Omental fat pad (tissue), 4 donors: ENCODE data around the gene FBLN2. TPM values are rescaled to one million over a fixed set of nuclear protein-coding genes. Genes with fewer than 3 reads are reported as not detected.
A peak's percentile ranks its signal among the peaks of the same experiment; 100 is the strongest.

Experiments
- ATAC-seq: fragments of 150-250 bp; one replicate; pipeline ENCODE4 v1.9.1; 2016; ENCODE audit warnings: mild to moderate bottlenecking, moderate library complexity; ENCODE audit not compliant: low FRiP score
- DNase-seq: peaks from one replicate; pipeline ENCODE4 v3.0.0-alpha.2; 2019; ENCODE audit warnings: low spot score
- CTCF ChIP-seq, 3 donors: fragments of 450-650 bp; IDR thresholded peaks; one replicate each; pipeline ENCODE4 v1.5.1; 2016 to 2017; ENCODE audit warnings: antibody characterized with exemption in 3 of 3, mild to moderate bottlenecking in 3 of 3, moderate library complexity in 2 of 3
- total RNA-seq, 4 donors: library from RNA; depleted of rRNA; stranded (reverse); fragments of >200 nt; gene quantifications; one replicate each; pipeline ENCODE4 v1.1.0, GENCODE V29; 2016

The FBLN2 gene
- total RNA-seq, 4 donors from 2014 or later = 156 to 568 (median 187) TPM

DNA sequence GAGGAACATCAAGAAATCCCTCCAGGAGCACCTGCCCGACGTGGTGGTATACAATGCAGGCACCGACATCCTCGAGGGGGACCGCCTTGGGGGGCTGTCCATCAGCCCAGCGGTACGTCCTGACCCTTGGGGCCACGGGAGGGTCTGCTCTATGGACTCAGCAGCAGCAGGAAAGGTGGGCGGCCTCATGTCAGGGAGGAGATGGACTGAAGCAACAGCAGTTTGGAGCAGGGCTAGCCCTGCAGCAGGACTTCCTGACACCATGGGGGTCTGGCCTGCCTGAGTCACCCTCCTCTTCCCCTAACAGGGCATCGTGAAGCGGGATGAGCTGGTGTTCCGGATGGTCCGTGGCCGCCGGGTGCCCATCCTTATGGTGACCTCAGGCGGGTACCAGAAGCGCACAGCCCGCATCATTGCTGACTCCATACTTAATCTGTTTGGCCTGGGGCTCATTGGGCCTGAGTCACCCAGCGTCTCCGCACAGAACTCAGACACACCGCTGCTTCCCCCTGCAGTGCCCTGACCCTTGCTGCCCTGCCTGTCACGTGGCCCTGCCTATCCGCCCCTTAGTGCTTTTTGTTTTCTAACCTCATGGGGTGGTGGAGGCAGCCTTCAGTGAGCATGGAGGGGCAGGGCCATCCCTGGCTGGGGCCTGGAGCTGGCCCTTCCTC lies 44.6 kb upstream of the FBLN2 start:
- no peak for DNase-seq
- no peak for TF ChIP-seq CTCF (IDR thresholded peaks at IDR 0.05)
- no peak for ATAC-seq

- no peak for DNase-seq
- ATAC-seq = no peak
- no peak for TF ChIP-seq CTCF (IDR thresholded peaks at IDR 0.05)
Measured at GRCh38 chr3:13505147-13506130, 43.5 kb upstream of the FBLN2 start.

DNA sequence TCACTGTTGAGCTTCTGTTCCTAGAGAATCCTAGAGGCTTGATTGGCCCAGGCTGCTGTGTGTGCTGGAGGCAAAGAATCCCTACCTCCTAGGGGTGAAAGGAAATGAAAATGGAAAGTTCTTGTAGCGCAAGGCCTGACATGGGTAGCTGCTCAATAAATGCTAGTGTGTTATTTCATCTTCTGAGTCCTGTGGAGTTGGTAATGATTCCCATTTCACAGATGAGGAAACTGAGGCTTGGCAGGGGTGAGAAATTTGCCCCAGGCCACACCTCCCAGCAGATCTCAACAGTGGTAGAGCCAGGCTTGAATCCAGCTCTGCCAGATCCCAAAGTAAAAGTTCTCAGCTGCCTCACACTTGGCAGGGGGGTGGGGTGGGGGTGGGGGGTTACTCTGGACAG lies 42.7 kb upstream of the FBLN2 start:
- ATAC-seq (no peak), DNase-seq (no peak)
- TF ChIP-seq CTCF (IDR thresholded peaks at IDR 0.05) = no peak

GRCh38 chr3:13506680-13507079 lies 42.2 kb upstream of the FBLN2 start:
- no peak for TF ChIP-seq CTCF (IDR thresholded peaks at IDR 0.05)

GRCh38 chr3:13507247-13507569 lies 41.7 kb upstream of the FBLN2 start:
- ATAC-seq = no peak
- DNase-seq = no peak
- no peak for TF ChIP-seq CTCF (IDR thresholded peaks at IDR 0.05)

More at GRCh38 chr3:13506680-13507079, 42.2 kb upstream of the FBLN2 start:
- ATAC-seq (no peak), DNase-seq (no peak)

DNA sequence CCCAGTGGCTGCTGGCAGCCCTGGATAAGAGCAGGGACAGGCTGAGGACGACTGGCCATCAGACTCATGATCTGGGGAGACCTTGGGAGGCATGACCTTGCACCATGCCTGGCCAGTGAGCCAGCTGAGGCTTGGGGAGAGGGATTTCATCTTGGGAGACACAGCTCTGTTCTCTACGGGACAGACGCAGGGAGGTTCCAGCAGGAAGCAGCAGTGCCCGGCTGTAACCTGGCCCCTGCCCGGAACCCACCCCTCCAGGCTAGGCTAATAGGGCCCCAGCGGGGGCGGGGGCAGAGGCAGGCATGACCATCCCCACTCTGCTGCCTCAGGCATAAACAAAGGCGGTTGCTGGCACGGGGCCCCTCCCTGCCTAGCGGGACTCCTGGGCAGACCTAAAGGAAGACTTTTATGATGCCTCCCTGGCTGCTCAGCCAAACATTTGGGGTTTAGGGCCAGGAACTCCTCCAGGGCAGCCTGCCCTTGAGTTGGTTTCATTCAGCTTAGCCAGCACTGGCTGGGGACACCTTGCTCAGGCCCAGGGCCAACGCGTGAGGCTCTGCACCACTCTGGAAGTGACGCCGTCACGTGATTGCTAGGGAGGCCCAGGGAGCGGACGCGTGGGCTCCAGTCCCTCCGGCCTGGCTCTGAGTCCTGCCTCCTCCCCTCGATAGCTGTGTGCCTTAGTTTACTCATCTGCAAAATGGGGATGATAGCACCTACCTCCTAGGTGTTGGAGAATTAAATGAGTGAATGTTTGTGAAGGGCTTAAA lies 41.2 kb upstream of the FBLN2 start:
- no peak for DNase-seq
- no peak for TF ChIP-seq CTCF (IDR thresholded peaks at IDR 0.05)

More for the DNA sequence above, 41.2 kb upstream of the FBLN2 start:
- ATAC-seq = peak; percentile 38
